GM12878 (cell line): Measurements from ENCODE around the gene TFRC. TPM values are rescaled to one million over a fixed set of nuclear protein-coding genes. Genes with fewer than 3 reads are reported as not detected.
A peak's percentile ranks its signal among the peaks of the same experiment; 100 is the strongest.

Source experiments
- ATAC-seq: fragments of 200-7000 bp; cut with Tn5 transposase; 3 replicates; pipeline ENCODE4 v1.9.1; 2020; ENCODE audit warnings: mild to moderate bottlenecking, moderate library complexity
- BruUV-seq: library from RNA; stranded (reverse); fragments of 400-500 nt; replicated peaks from 2 replicates; lab custom pipeline; 2021; lab: Mats Ljungman, UMichigan
- CTCF ChIA-PET: fragments of 300-600 bp; sonication (Branson Sonifier 250); formaldehyde crosslinking; extraction: SDS; loops from one replicate; lab custom pipeline; 2021; ENCODE audit warnings: inconsistent platforms; lab: Yijun Ruan, JAX
- POLR2A ChIA-PET: fragments of 350-600 bp; formaldehyde crosslinking; extraction: SDS; loops from one replicate; lab custom pipeline; 2021; ENCODE audit warnings: inconsistent platforms; lab: Charles Lee
- RAD21 ChIA-PET: fragments of 300-600 bp; sonication (Branson Sonifier 250); formaldehyde crosslinking; loops from one replicate; lab custom pipeline; 2023; ENCODE audit warnings: antibody characterized with exemption; ENCODE audit not compliant: unreplicated experiment; lab: Charles Lee
- SMC1A ChIA-PET: fragments of 300-600 bp; sonication (Branson Sonifier 250); formaldehyde crosslinking; loops from one replicate; lab custom pipeline; 2023; ENCODE audit not compliant: unreplicated experiment, uncharacterized antibody; lab: Charles Lee
- DNase-seq: peaks from one replicate; pipeline ENCODE4 v3.0.0-alpha.2; 2011; ENCODE audit warnings: low read depth, low spot score
- FAIRE-seq: peaks from 3 replicates; lab custom pipeline; 2011; peaks lifted over from hg19 to GRCh38; lab: Jason Lieb, UNC
- H2AFZ ChIP-seq: 2 replicates; pipeline ENCODE4 v1.6.0; 2011; ENCODE audit warnings: low read depth, low read length, control low read depth; ENCODE audit not compliant: control insufficient read depth
- H3K27ac ChIP-seq: 2 replicates; pipeline ENCODE4 v1.5.1; 2011; ENCODE audit warnings: control low read depth; ENCODE audit not compliant: control insufficient read depth, insufficient read depth
- H3K27me3 ChIP-seq, 2 experiments: replicated peaks in 1 of 2; 2 replicates each; pipeline versions ENCODE4 v1.6.0 to v1.6.1; 2011; ENCODE audit warnings: low read length in 1 of 2; ENCODE audit not compliant: control insufficient read depth in 2 of 2, insufficient read depth in 2 of 2
- H3K36me3 ChIP-seq, 2 experiments: 2 replicates each; pipeline ENCODE4 v1.5.1; 2011; ENCODE audit warnings: low read length in 1 of 2; ENCODE audit not compliant: control insufficient read depth in 2 of 2, insufficient read depth in 2 of 2
- H3K4me1 ChIP-seq: 2 replicates; pipeline ENCODE4 v1.6.1; 2011; ENCODE audit warnings: mild to moderate bottlenecking, low read length, moderate library complexity, mixed read lengths; ENCODE audit not compliant: control insufficient read depth, insufficient read depth
- H3K4me2 ChIP-seq: 2 replicates; pipeline ENCODE4 v1.6.0; 2011; ENCODE audit warnings: control low read depth; ENCODE audit not compliant: control insufficient read depth, insufficient read depth
- H3K4me3 ChIP-seq: fragments of 200-600 bp; sonication (generic); 2 replicates; pipeline ENCODE4 v1.5.1; 2016
- H3K79me2 ChIP-seq: 2 replicates; pipeline ENCODE4 v1.6.0; 2011; ENCODE audit warnings: low read length; ENCODE audit not compliant: control insufficient read depth, insufficient read depth
- H3K9ac ChIP-seq: 2 replicates; pipeline ENCODE4 v1.8.0; 2011; ENCODE audit warnings: low read length, control low read depth, mixed read lengths; ENCODE audit not compliant: control insufficient read depth, insufficient read depth
- H3K9me3 ChIP-seq: replicated peaks from 3 replicates; pipeline ENCODE4 v1.5.1; 2011; ENCODE audit warnings: mild to moderate bottlenecking, low read length; ENCODE audit not compliant: control insufficient read depth, insufficient read depth
- H4K20me1 ChIP-seq: 2 replicates; pipeline ENCODE4 v1.6.0; 2011; ENCODE audit not compliant: control insufficient read depth, insufficient read depth
- ATF7 ChIP-seq: fragments of 450-650 bp; IDR thresholded peaks from 2 replicates; pipeline ENCODE4 v1.6.1; 2016; ENCODE audit warnings: low read depth, mild to moderate bottlenecking
- CHD4 ChIP-seq: fragments of 200-600 bp; sonication (generic); IDR thresholded peaks from 2 replicates; pipeline ENCODE4 v1.6.1; 2016; ENCODE audit warnings: mild to moderate bottlenecking
- ETV6 ChIP-seq, 2 experiments: fragments of 450-650 bp in 1 of 2; IDR thresholded peaks in 1 of 2; conservative IDR thresholded peaks in 1 of 2; 2 replicates each; pipeline ENCODE4 v1.6.1; 2014; ENCODE audit warnings: antibody characterized with exemption in 1 of 2, borderline replicate concordance in 1 of 2, low read depth in 1 of 2, mild to moderate bottlenecking in 1 of 2, moderate library complexity in 1 of 2
- IKZF2 ChIP-seq, 2 experiments: fragments of 450-650 bp; IDR thresholded peaks; 2 replicates each; pipeline ENCODE4 v1.6.1; 2017; ENCODE audit warnings: mild to moderate bottlenecking in 2 of 2, moderate library complexity in 2 of 2
- NFIC ChIP-seq: IDR thresholded peaks from 2 replicates; pipeline ENCODE4 v1.6.1; 2012; ENCODE audit warnings: low read depth, mild to moderate bottlenecking, inconsistent platforms, low read length, moderate library complexity
- NFYB ChIP-seq: IDR thresholded peaks from 2 replicates; pipeline ENCODE4 v1.6.1; 2011; ENCODE audit warnings: low read depth, mild to moderate bottlenecking, low read length, improper control_type of control experiment, moderate library complexity; ENCODE audit not compliant: insufficient read depth
- PAX5 ChIP-seq: IDR thresholded peaks from 2 replicates; pipeline ENCODE4 v1.6.1; 2011; ENCODE audit warnings: low read depth, low read length, borderline replicate concordance
- RB1 ChIP-seq: fragments of 450-650 bp; formaldehyde crosslinking; IDR thresholded peaks from 2 replicates; pipeline ENCODE4 v1.6.1; 2017; ENCODE audit warnings: mild to moderate bottlenecking, borderline replicate concordance
- SMARCA5 ChIP-seq: fragments of 450-650 bp; IDR thresholded peaks from 2 replicates; pipeline ENCODE4 v1.6.1; 2017; ENCODE audit warnings: mild to moderate bottlenecking
- ZNF384 ChIP-seq: IDR thresholded peaks from 2 replicates; pipeline ENCODE4 v1.6.1; 2012; ENCODE audit warnings: low read depth, mild to moderate bottlenecking, low read length, improper control_type of control experiment, borderline replicate concordance
- WGBS: methylation state at CpG from one replicate; pipeline ENCODE4 v1.1.6; 2016; ENCODE audit warnings: low lambda C conversion rate; ENCODE audit not compliant: insufficient replicate concordance, insufficient coverage; ENCODE audit errors: missing lambda C conversion rate; 5-methylcytosine and 5-hydroxymethylcytosine counted together
- in situ Hi-C: fragments of 300-500 bp; cut with MboI; formaldehyde crosslinking; loops from 9 replicates; pipeline ENCODE4 v1.14.3; 2018; ENCODE audit warnings: mixed read lengths
- intact Hi-C: fragments of 100-400 bp; cut with micrococcal nuclease; formaldehyde crosslinking; loops from one replicate; pipeline ENCODE4 v1.14.2; 2022; ENCODE audit not compliant: unreplicated experiment
- polyA plus RNA-seq, 11 experiments: library from polyadenylated mRNA; depleted of rRNA in 4 of 11; unstranded in 6 of 11; stranded (reverse) in 5 of 11; fragments of >200 nt; fragmentation: Nextera tagmentation in 4 of 11; fragmentation: Illumina TruSeq in 1 of 11; extraction: Ambion mirVana in 4 of 11; extraction: Trizol in 1 of 11; gene quantifications; 1 replicate in 1 of 11; 2 replicates in 10 of 11; pipeline versions ENCODE4 v1.2.1 to v1.2.3, GENCODE V29; 2011 to 2016; ENCODE audit warnings: inconsistent platforms in 2 of 11, missing spikeins in 2 of 11, low read depth in 1 of 11
- total RNA-seq, 4 experiments: library from RNA; depleted of rRNA in 3 of 4; stranded (reverse); fragments of >200 nt in 3 of 4; fragmentation: Illumina TruSeq in 1 of 4; extraction: Trizol in 1 of 4; gene quantifications; 2 replicates each; pipeline versions ENCODE4 v1.2.1 to v1.2.3, GENCODE V29; 2013 to 2021
- TF ChIP-seq, protein P1 (sequence below): IDR thresholded peaks from 2 replicates; pipeline ENCODE4 v1.6.1; 2012; ENCODE audit warnings: improper control_type of control experiment, low read depth, low read length; ENCODE audit not compliant: insufficient replicate concordance
- TF ChIP-seq, protein P2 (sequence below): fragments of 450-650 bp; IDR thresholded peaks from 2 replicates; pipeline ENCODE4 v1.6.1; 2017; ENCODE audit warnings: mild to moderate bottlenecking, low read depth, inconsistent platforms; ENCODE audit not compliant: poor library complexity, severe bottlenecking
- TF ChIP-seq, protein P3 (sequence below): fragments of 450-650 bp; IDR thresholded peaks from 2 replicates; pipeline ENCODE4 v1.6.1; 2016; ENCODE audit warnings: mild to moderate bottlenecking

Gene TFRC
- total and polyA plus RNA-seq, 10 of the 15 experiments (the other 5 are each of a cell fraction or from before 2014, with no cell fraction given), result 123 to 526 (median 316) TPM

DNA sequence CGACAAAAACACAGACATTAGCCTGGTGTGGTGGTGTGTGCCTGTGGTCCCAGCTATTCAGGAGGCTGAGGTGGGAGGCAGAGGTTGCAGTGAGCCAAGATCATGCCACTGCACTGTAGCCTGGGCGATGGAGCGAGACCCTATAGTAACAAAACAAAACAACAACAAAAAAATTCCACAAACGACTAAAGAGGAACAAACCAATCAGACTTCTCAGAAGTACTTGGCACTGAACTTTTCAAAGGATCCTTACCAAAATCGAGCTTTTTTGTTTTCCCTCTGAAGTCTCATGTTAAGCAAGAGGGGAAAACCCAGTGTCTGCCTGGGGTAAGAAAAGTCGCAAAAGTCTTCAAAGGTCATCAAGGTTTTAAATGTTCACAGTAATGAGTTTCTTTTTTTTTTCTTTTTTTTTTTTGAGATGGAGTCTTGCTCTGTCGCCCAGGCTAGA lies 30.1 kb upstream of the TFRC start:
- 3% methylated on average over 7 of the region's 7 CpGs for WGBS
- no peak for TF ChIP-seq RB1
- 0 out of 2 replicates have a peak, but pooled peaks have one; percentile 50 for TF ChIP-seq PAX5
- TF ChIP-seq, protein P1, sequence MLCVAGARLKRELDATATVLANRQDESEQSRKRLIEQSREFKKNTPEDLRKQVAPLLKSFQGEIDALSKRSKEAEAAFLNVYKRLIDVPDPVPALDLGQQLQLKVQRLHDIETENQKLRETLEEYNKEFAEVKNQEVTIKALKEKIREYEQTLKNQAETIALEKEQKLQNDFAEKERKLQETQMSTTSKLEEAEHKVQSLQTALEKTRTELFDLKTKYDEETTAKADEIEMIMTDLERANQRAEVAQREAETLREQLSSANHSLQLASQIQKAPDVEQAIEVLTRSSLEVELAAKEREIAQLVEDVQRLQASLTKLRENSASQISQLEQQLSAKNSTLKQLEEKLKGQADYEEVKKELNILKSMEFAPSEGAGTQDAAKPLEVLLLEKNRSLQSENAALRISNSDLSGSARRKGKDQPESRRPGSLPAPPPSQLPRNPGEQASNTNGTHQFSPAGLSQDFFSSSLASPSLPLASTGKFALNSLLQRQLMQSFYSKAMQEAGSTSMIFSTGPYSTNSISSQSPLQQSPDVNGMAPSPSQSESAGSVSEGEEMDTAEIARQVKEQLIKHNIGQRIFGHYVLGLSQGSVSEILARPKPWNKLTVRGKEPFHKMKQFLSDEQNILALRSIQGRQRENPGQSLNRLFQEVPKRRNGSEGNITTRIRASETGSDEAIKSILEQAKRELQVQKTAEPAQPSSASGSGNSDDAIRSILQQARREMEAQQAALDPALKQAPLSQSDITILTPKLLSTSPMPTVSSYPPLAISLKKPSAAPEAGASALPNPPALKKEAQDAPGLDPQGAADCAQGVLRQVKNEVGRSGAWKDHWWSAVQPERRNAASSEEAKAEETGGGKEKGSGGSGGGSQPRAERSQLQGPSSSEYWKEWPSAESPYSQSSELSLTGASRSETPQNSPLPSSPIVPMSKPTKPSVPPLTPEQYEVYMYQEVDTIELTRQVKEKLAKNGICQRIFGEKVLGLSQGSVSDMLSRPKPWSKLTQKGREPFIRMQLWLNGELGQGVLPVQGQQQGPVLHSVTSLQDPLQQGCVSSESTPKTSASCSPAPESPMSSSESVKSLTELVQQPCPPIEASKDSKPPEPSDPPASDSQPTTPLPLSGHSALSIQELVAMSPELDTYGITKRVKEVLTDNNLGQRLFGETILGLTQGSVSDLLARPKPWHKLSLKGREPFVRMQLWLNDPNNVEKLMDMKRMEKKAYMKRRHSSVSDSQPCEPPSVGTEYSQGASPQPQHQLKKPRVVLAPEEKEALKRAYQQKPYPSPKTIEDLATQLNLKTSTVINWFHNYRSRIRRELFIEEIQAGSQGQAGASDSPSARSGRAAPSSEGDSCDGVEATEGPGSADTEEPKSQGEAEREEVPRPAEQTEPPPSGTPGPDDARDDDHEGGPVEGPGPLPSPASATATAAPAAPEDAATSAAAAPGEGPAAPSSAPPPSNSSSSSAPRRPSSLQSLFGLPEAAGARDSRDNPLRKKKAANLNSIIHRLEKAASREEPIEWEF, result no peak
- TF ChIP-seq, protein P2, sequence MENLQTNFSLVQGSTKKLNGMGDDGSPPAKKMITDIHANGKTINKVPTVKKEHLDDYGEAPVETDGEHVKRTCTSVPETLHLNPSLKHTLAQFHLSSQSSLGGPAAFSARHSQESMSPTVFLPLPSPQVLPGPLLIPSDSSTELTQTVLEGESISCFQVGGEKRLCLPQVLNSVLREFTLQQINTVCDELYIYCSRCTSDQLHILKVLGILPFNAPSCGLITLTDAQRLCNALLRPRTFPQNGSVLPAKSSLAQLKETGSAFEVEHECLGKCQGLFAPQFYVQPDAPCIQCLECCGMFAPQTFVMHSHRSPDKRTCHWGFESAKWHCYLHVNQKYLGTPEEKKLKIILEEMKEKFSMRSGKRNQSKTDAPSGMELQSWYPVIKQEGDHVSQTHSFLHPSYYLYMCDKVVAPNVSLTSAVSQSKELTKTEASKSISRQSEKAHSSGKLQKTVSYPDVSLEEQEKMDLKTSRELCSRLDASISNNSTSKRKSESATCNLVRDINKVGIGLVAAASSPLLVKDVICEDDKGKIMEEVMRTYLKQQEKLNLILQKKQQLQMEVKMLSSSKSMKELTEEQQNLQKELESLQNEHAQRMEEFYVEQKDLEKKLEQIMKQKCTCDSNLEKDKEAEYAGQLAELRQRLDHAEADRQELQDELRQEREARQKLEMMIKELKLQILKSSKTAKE, result peak; percentile 80
- TF ChIP-seq ATF7, result peak; percentile 40; the same call in 1 of the 2 replicates
- peak; percentile 43; the same call in 1 of the 2 replicates for TF ChIP-seq NFIC
- TF ChIP-seq, protein P3, sequence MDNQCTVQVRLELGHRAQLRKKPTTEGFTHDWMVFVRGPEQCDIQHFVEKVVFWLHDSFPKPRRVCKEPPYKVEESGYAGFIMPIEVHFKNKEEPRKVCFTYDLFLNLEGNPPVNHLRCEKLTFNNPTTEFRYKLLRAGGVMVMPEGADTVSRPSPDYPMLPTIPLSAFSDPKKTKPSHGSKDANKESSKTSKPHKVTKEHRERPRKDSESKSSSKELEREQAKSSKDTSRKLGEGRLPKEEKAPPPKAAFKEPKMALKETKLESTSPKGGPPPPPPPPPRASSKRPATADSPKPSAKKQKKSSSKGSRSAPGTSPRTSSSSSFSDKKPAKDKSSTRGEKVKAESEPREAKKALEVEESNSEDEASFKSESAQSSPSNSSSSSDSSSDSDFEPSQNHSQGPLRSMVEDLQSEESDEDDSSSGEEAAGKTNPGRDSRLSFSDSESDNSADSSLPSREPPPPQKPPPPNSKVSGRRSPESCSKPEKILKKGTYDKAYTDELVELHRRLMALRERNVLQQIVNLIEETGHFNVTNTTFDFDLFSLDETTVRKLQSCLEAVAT, result 0 out of 2 replicates have a peak, but pooled peaks have one; percentile 7
- no peak for TF ChIP-seq ETV6 (conservative IDR thresholded peaks at IDR 0.05 in 1 of 2, IDR thresholded peaks at IDR 0.05 in 1 of 2; ENCODE audit: borderline replicate concordance in 1 of 2, low read depth in 1 of 2)
- no peak for TF ChIP-seq CHD4
- TF ChIP-seq ZNF384, result peak; percentile 54; the same call in 1 of the 2 replicates
- peak; percentile 61 for TF ChIP-seq SMARCA5
- TF ChIP-seq NFYB, result peak; percentile 81
- TF ChIP-seq IKZF2 (IDR thresholded peaks at IDR 0.05), result peak; percentile 70 to 80; a peak in 3 of 4 replicates

More for the DNA sequence above, 30.1 kb upstream of the TFRC start:
- Histone ChIP-seq H4K20me1 (no peaks in the 10 kb centered on the region), H3K9ac (peak overlapping the region; percentile 16; the same call in 1 of the 2 replicates), H3K4me1 (peaks cover 45% of the 10 kb centered on the region), H3K79me2 (no peaks in the 10 kb centered on the region; the same call in 1 of the 2 replicates), H3K27ac (peak overlapping the region; percentile 68), H3K9me3 (no peaks in the 10 kb centered on the region), H3K4me3 (no peak overlapping the region), H3K27me3 (no peaks in the 10 kb centered on the region), H3K36me3 (no peaks in the 10 kb centered on the region), H3K4me2 (peak overlapping the region; percentile 59; the same call in 1 of the 2 replicates), H2AFZ (peak overlapping the region; percentile 67)
- FAIRE-seq (peak; percentile 23), ATAC-seq (peak; percentile 73), DNase-seq (peak; percentile 71)
- SMC1A ChIA-PET, result interaction anchor here (0.7 to 8.8 kb wide), 13 partner anchors 10 to 90 kb away, joined by 3 to 99 read pairs (median 7); no protein-coding TSS in a partner anchor
- intact Hi-C loops (loop anchor here (2.0 kb wide), 1 partner anchor 67 kb away; no protein-coding TSS in a partner anchor), in situ Hi-C loops (no loop called here)
- no TSS peak for BruUV-seq
- CTCF ChIA-PET, result interaction anchor here (0.6 to 4.1 kb wide), 10 partner anchors 9 to 85 kb away, joined by 4 to 35 read pairs (median 6); no protein-coding TSS in a partner anchor
- POLR2A ChIA-PET, result interaction anchor here (0.6 to 4.3 kb wide), 19 partner anchors 8 to 81 kb away, joined by 3 to 61 read pairs (median 8); no protein-coding TSS in a partner anchor
- RAD21 ChIA-PET, result interaction anchor here (1.2 to 4.5 kb wide), 10 partner anchors 15 to 80 kb away, joined by 4 to 77 read pairs (median 20); no protein-coding TSS in a partner anchor
